Psoas muscle (tissue), 8 donors: ENCODE data around the gene WDR7. TPM values are rescaled to one million over a fixed set of nuclear protein-coding genes. Genes with fewer than 3 reads are reported as not detected.

Source experiments
- ATAC-seq, 4 donors: fragments of 200-7000 bp; cut with Tn5 transposase; one replicate each; pipeline ENCODE4 v1.9.1; 2020; ENCODE audit warnings: moderate library complexity in 3 of 4, mild to moderate bottlenecking in 2 of 4
- DNase-seq, 2 donors: peaks; one replicate each; pipeline ENCODE4 v3.0.0-alpha.2; 2020
- H3K27ac ChIP-seq: fragments of 200-600 bp; one replicate; pipeline ENCODE4 v1.8.0; 2022
- H3K27me3 ChIP-seq, 3 donors: fragments of 200-600 bp in 1 of 3; one replicate each; pipeline versions ENCODE4 v1.6.1 to v1.8.0; 2013 to 2022; ENCODE audit warnings: low read length in 2 of 3, mild to moderate bottlenecking in 2 of 3, moderate library complexity in 1 of 3; ENCODE audit not compliant: insufficient read depth in 3 of 3
- H3K36me3 ChIP-seq, 2 donors: fragments of 200-600 bp in 1 of 2; one replicate each; pipeline versions ENCODE4 v1.6.1 to v1.8.0; 2013 to 2022; ENCODE audit warnings: low read depth in 1 of 2, mild to moderate bottlenecking in 1 of 2, moderate library complexity in 1 of 2; ENCODE audit not compliant: insufficient read depth in 1 of 2
- H3K4me1 ChIP-seq: fragments of 200-600 bp; one replicate; pipeline ENCODE4 v1.8.0; 2022
- H3K4me3 ChIP-seq: fragments of 200-600 bp; one replicate; pipeline ENCODE4 v1.8.0; 2022; ENCODE audit warnings: mild to moderate bottlenecking
- H3K9me3 ChIP-seq: fragments of 200-600 bp; one replicate; pipeline ENCODE4 v1.8.0; 2022
- CTCF ChIP-seq: fragments of 200-600 bp; IDR thresholded peaks from one replicate; pipeline ENCODE4 v1.8.0; 2022; ENCODE audit warnings: antibody characterized with exemption
- WGBS, 3 donors: extraction: QIAGEN DNeasy Blood & Tissue Kit; methylation state at CpG; one replicate each; pipeline versions ENCODE4 v1.1.6 to v1.1.7; 2013; 5-methylcytosine and 5-hydroxymethylcytosine counted together
- intact Hi-C, 2 donors: fragments of 100-400 bp; cut with DNase I; formaldehyde crosslinking; loops; one replicate each; pipeline versions ENCODE4 v1.11.0 to v1.14.2; 2022
- polyA plus RNA-seq, 3 donors: library from polyadenylated mRNA; stranded (reverse); fragments of 200-250 nt; gene quantifications; one replicate each; pipeline ENCODE4 v1.2.3, GENCODE V29; 2013
- total RNA-seq, 4 donors: library from RNA; stranded (reverse); fragmentation: NEBNext Ultra II Directional in 2 of 4; extraction: Animal tissue kit (Norgen Biotek cat#: 25700) in 2 of 4; gene quantifications; one replicate each; pipeline versions ENCODE4 v1.2.1 to v1.2.4, GENCODE V29; 2021 to 2023
- donor health status: healthy with polysubstance abuse.
- donor health status: DM: no; HTN: no; CAD: no; lungs with moderate emphysema.
- donor health status: Bipolar disorder and iron deficiency.
- donor health status: healthy.
- donor health status: DM: yes; HTN: yes; CAD: no.
- donor health status: DM: no; HTN: no; CAD: no.
- donor health status: DM: no; HTN: no; CAD: no.
- donor health status: DM: yes; HTN: yes; CAD: no.

The WDR7 gene
- total and polyA plus RNA-seq, 7 donors, result 2.6 to 24.4 (median 15.5) TPM

DNA sequence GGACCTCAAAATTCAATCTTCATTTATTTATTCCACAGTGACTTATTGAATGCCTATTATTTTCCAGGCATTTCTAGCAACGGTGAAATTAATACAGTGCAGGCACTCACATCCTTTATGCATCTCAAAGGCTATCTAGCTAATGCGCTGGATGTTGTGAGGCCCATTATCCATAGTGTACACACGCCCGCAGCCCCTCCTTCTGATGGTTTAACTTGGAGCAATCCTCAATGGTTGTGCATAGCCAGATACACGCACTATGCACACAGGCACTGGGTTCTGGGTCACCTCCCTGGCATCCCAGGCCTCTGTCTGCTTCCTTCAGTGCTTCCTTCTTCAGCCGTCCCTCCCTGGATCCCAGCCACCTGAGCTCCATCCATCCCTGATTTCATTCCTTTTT is 387.2 kb downstream of the WDR7 start:
- H3K4me3 ChIP-seq, result no peak overlapping the region
- H3K9me3 ChIP-seq, result no peaks in the 10 kb centered on the region

GRCh38 chr18:57040175-57040574 is 389.0 kb downstream of the WDR7 start:
- intact Hi-C loops, result no loop called here
- Histone ChIP-seq H3K27ac (no peak overlapping the region), H3K4me1 (no peaks in the 10 kb centered on the region), H3K27me3 (no peaks in the 10 kb centered on the region), H3K9me3 (no peaks in the 10 kb centered on the region), H3K36me3 (no peaks in the 10 kb centered on the region), H3K4me3 (no peak overlapping the region)
- no peak for TF ChIP-seq CTCF
- DNase-seq (no peak), ATAC-seq (no peak)
- 55 to 72% (median 60%) methylated on average over 3 of the region's 3 CpGs for WGBS, 3 donors

More for the DNA sequence above, 387.2 kb downstream of the WDR7 start:
- WGBS, 3 donors, result 65 to 79% (median 66%) methylated on average over 6 of the region's 6 CpGs
- no peak for ATAC-seq
- intact Hi-C loops, result no loop called here
- H3K4me1 ChIP-seq, result no peaks in the 10 kb centered on the region
- no peak for DNase-seq
- H3K27ac ChIP-seq, result no peak overlapping the region
- no peaks in the 10 kb centered on the region for H3K36me3 ChIP-seq
- no peaks in the 10 kb centered on the region for H3K27me3 ChIP-seq
- TF ChIP-seq CTCF, result no peak

DNA sequence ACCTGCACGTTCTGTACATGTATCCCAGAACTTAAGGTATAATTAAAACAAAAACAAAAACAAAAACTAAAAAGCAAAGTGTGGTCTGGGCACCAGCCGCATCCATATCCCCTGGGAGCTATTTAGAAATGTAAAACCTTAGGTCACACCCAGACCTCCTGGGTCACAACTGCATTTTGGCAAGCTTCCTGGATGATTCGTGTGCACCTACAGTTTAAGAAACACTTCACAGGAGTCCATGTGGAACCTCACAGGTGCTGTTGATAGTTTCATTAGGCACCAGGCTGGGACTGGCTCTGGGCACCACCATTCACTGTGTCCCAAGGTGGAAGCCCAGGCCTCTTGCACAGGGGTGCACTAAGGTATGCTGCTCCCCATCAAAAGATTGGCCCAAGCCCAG is 392.1 kb downstream of the WDR7 start:
- H3K4me1 ChIP-seq, result no peaks in the 10 kb centered on the region
- no peaks in the 10 kb centered on the region for H3K9me3 ChIP-seq
- no peak for DNase-seq
- no peak overlapping the region for H3K27ac ChIP-seq
- no peak for ATAC-seq
- no peaks in the 10 kb centered on the region for H3K36me3 ChIP-seq
- no peaks in the 10 kb centered on the region for H3K27me3 ChIP-seq
- TF ChIP-seq CTCF, result no peak
- WGBS, 3 donors, result 70 to 84% (median 78%) methylated on average over 3 of the region's 3 CpGs
- intact Hi-C loops, result no loop called here
- no peak overlapping the region for H3K4me3 ChIP-seq

DNA sequence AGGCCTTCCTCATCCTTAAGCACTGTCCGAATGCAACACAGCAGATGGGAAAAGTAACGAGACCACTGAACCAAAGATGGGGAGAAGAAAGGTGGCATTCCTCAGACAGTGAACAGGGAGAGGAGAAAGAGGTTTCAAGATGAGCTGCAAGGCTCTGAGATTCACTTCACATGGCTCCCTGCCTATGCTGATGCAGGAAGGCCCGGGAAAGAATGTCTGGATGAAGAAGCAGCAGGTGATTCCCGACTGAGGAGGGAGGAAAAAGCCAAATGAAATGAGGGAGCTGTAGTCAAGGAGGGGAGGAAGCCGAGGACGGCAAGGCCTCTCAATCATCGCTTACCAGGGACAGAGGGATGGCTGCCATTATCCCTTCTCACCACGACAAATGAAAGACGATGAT is 397.2 kb downstream of the WDR7 start:
- WGBS, 3 donors, result 52 to 65% (median 63%) methylated on average over 9 of the region's 9 CpGs
- TF ChIP-seq CTCF, result no peak
- Histone ChIP-seq H3K9me3 (no peaks in the 10 kb centered on the region), H3K4me1 (no peaks in the 10 kb centered on the region), H3K27ac (no peak overlapping the region), H3K27me3 (no peaks in the 10 kb centered on the region), H3K36me3 (no peaks in the 10 kb centered on the region), H3K4me3 (no peak overlapping the region)
- no peak for ATAC-seq
- intact Hi-C loops, result no loop called here
- no peak for DNase-seq

DNA sequence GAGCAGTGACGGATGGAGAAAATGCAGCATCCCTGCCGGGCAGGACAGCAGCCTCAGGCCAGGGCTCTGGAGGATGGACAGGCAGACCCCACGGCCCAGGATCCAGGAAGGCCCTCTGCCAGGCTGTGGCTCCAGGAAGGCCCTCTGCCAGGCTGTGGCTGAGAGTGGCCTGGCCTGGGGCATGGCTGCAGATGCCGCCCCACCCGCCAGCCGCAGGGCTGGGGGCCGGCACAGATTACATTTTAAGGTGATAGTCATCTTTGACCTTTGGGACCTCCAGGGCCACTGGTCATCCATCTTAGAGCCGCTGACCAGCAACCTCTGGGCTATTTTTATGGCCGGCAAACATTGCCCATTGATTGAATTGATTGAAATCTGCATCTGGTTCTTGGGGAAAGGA is 397.7 kb downstream of the WDR7 start:
- intact Hi-C loops, result no loop called here
- no peak overlapping the region for H3K27ac ChIP-seq
- no peaks in the 10 kb centered on the region for H3K36me3 ChIP-seq
- no peak overlapping the region for H3K4me3 ChIP-seq
- no peaks in the 10 kb centered on the region for H3K27me3 ChIP-seq
- no peak for TF ChIP-seq CTCF
- 36 to 63% (median 53%) methylated on average over 9 of the region's 9 CpGs for WGBS, 3 donors
- H3K4me1 ChIP-seq, result no peaks in the 10 kb centered on the region
- ATAC-seq (no peak), DNase-seq (no peak)
- H3K9me3 ChIP-seq, result no peaks in the 10 kb centered on the region
